HT1080 (cell line): ENCODE data around the gene ATXN7. TPM values are rescaled to one million over a fixed set of nuclear protein-coding genes. Genes with fewer than 3 reads are reported as not detected.

ENCODE experiments used
- DNase-seq: peaks from one replicate; pipeline ENCODE4 v3.0.0-alpha.2; 2015; ENCODE audit warnings: low read depth
- polyA plus RNA-seq, 2 experiments: library from polyadenylated mRNA; depleted of rRNA; stranded (reverse); fragments of >200 nt; gene quantifications; 2 replicates each; pipeline ENCODE4 v1.2.3, GENCODE V29; 2015
- total RNA-seq: library from RNA; depleted of rRNA; stranded (reverse); fragments of >200 nt; shearing (Covaris generic); gene quantifications from 2 replicates; pipeline ENCODE4 v1.2.3, GENCODE V29; 2014; rRNA removed

Gene ATXN7, protein sequence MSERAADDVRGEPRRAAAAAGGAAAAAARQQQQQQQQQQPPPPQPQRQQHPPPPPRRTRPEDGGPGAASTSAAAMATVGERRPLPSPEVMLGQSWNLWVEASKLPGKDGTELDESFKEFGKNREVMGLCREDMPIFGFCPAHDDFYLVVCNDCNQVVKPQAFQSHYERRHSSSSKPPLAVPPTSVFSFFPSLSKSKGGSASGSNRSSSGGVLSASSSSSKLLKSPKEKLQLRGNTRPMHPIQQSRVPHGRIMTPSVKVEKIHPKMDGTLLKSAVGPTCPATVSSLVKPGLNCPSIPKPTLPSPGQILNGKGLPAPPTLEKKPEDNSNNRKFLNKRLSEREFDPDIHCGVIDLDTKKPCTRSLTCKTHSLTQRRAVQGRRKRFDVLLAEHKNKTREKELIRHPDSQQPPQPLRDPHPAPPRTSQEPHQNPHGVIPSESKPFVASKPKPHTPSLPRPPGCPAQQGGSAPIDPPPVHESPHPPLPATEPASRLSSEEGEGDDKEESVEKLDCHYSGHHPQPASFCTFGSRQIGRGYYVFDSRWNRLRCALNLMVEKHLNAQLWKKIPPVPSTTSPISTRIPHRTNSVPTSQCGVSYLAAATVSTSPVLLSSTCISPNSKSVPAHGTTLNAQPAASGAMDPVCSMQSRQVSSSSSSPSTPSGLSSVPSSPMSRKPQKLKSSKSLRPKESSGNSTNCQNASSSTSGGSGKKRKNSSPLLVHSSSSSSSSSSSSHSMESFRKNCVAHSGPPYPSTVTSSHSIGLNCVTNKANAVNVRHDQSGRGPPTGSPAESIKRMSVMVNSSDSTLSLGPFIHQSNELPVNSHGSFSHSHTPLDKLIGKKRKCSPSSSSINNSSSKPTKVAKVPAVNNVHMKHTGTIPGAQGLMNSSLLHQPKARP
- total RNA-seq = 7.0 and 7.6 TPM in 2 replicates
- polyA plus RNA-seq (2015; cell fraction: cytosol; rRNA removed) = 5.5 and 6.0 TPM in 2 replicates
- polyA plus RNA-seq (2015; cell fraction: nucleus; rRNA removed) = 17.6 and 18.9 TPM in 2 replicates

DNA sequence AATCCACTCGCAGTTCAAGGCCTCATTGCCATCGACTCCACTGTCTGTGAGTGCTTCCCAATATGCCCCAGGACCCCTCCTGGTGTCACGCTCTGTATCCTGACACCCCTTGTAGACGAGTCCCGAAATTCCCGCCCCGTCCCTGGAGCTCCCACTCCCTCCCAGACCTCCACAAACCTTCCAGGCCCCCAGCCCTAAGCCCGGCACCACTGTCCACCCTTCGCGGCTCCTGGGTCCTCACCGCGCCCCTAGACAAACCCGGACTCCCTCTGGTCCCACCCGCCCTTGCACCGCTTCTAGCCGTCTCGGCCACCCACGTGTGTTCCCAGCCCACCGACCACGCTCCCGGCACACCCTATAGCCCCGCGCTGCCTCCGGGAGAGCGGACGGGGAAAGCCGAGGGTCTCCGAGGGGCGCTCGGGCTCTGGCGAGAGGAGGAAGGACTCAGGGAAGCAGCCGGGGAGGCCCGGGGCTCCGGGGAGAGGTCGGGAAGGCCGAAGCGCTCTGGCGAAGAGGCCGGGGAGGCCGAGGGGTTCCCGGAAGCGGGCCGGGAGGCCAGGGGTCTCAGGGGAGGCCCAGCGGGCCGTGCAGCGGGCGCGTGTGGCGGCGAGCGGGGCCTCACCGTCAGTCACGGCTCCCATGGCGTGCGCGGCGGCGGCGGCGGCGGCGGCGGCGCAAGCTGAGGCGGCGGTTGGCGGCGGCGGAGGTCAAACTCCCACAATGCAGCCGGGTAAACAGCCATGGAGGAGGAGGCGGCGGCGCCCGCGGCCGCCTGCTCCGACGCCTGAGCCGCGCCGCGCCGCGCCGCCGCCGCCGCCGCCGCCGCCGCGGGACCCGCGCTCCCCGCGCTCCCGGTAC is at the start of gene ATXN7, which contains the start of gene THOC7:
TSS of gene ATXN7 (plus strand) at position 718 of the 858 bp plus-strand sequence. CDS start 48,732 bp downstream, outside the sequence.
TSS of gene THOC7 (minus strand) at position 656 of the 858 bp plus-strand sequence. CDS start at position 641, 15 bp downstream.
- DNase-seq = peak; percentile 43

DNA sequence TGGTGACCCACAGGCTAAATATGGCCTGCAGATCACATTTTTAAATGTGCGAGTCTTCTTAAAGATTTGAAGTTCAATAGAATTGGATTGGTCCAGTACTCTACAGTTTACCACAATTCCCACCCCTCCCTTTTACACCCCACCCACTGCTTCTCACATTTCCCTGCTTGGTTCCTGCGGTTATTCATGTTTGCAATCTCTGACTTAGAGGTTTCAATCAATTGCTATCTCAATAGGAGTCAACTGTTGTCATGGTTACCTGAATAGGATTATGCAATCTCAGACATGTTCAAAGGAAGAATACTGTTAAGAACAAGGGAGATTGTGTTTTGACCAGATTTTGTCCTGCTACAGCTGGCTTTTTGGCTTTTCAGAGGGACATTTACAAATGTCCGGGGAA is 49.4 kb upstream of the ATXN7 start:
- no peak for DNase-seq

DNA sequence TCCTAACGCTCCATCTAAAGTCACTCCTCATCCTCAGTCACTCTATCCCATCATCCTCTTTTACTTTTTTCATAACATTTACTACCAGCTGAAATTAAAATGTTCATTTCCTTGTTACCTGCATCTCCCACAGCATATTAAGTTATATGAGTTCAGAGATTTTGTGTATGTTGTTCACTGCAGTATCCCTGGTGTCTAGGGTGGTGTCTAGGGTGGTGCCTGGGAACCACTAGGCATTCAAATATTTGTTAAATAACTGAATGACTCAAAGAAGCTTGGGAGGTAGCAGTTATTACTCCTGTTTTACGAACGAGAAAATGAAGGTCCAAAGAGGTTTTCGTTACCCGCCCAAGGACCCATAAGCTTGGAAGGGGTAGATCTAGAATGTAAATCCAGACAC is 46.4 kb upstream of the ATXN7 start:
- no peak for DNase-seq

DNA sequence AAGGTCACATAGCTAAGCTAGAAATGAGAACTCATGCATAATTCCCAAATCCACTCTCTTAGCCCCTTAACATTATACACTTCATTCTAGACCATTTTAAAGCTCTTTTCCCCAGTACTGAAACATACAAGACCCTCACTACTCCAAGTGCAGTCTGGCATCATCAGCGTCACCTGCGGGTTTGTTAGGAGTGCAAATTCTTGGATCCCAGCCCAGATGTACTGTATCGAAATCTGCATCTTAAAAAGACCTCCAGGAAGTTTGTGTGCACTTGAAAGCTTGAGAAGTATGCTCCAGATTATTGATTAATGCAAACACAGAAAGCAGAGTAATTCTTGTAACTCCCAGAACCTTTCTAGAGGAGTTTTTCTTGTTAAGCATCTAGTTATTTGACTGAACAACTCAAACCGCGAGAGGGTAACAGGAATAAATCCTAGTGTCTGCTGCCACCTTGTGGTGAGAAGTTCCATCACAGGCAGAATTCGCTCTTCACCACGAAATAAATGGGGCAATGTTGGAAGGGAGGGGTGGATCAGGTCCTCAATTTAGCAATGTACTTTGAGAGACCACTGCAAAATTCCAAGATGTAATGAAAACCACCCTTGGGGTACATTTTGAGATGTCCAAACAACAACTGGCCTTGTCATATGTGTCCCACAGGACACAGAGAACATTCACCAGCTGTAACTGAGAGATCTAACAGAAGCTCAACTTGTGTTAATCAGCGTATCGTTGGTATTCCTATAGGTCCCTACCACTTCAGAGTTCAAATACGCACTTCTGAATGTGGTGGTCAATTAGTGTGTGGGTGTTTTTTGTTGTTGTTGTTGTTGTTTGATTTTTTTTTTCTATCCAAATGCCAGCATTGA is 45.2 kb upstream of the ATXN7 start:
- DNase-seq = peak; percentile 49

DNA sequence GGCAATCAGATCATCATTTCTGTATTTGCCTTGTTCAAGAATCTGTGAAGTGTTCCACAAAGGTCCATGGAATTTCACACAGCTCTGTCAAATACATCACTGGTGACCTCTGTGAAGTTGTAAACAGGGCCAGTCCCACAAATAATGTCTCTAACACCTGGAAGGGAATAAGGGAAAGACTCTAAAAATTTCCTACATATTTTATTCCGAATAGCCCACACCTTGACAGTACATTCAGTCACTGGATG is 44.6 kb upstream of the ATXN7 start, which contains the start of gene C3orf49:
TSS of gene C3orf49 (plus strand) at position 149 of the 248 bp plus-strand sequence. CDS start 173 bp downstream, outside the sequence.
- DNase-seq = no peak

DNA sequence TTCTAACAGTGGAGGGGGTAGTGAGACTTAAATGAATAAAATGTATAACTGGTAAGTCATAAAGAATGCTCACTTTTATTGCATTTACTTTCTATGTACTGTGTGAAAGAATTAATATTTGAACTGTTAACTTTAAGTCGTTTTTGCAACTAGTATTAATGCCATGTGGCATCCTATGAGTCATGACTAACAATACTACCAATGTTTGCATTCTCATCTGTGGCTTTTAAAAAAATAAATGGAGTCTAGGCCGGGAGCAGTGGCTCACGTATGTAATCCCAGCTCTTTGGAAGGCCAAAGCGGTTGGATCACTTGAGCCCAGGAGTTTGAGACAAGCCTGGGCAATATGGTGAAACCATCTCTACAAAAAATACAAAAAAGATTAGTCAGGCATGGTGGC is 39.4 kb upstream of the ATXN7 start:
- peak; percentile 80 for DNase-seq

DNA sequence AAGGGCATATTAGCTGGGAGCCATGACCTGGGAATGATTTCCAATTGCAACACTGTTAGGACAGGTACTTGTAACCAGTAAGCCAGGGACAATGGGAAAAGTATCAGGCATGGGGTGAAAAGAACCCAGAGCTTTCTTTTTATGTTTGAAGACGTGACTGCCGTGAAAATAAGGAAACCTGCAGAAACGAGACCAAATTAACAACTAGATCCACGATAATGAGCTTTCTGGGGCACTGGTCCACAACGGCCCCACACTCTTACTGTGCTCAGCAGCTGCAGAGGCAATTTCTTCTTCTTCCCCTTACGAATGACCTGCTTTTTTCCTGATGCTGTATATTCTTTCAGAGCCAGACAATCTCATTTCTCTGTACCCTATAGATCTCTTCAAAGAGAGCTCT is 33.1 kb upstream of the ATXN7 start:
- no peak for DNase-seq

DNA sequence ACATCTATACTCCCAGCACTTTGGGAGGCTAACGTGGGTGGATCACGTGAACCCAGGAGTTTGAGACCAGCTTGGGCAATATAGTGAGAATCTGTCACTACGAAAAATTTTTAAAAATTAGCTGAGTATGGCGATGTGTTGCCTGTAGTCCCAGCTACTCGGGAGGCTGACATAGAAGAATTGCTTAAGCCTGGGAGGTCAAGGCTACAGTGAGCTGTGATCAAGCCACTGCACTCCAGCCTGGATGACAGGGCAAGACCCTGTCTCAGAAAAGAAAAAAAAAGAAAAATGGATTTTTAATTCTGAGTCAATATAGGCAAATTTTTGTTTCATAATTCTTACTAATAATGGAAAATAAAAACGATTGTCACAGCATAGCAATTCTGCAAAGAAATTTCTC is 31.3 kb upstream of the ATXN7 start:
- no peak for DNase-seq

DNA sequence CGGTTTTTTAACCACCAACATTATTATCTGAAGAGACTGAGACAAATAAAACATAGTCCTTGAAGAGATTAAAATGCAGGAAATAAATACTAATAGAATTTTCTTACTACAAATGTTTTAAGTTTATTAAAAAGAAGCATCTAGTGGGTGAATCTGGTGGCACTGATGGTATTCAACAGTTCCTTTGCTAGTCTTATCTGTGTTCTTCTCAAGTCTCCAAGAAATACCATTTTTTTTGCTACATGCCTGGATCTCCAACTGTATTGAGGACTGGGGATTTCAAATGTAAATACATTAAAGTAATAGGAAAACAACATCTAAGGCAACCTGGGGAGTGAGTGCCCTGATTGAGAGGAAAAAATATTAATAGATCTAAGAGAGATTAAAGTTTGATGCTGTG is 22.0 kb upstream of the ATXN7 start:
- DNase-seq = no peak

DNA sequence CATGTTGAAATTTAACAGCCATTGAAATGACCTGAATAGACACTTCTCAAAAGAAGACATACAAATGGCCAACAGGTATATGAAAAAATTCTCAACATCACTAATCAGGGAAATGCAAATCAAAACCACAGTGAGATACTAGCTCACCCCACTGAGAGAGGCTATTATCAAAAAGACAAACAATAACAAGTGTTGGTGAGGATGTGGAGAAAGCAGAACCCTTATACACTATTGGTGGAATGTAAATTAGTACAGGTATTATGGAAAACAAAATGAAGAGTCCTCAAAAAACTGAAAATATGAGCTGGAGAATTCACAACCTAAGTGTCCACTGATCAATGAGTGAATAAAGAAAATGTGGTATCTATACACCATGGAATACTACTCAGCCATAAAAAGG is 21.5 kb upstream of the ATXN7 start:
- no peak for DNase-seq

DNA sequence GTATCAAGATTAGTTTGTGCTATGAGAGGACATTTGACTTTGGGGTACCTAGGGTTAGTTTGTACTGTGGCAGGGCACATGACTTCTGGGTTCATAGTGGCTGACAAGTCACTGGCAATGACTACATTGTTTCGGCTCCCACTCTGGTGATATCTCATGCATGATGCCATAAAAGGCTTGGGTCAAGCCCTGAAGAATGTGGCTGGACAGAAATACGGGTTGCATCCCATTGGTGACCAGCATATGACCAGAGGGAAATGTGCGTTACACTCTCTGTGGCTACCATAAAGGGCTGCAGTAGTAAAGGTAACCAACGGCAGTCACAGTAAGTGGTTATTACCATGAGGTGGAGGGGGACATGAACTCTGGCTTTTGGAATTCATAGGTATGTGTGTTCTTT is 18.5 kb upstream of the ATXN7 start:
- no peak for DNase-seq

DNA sequence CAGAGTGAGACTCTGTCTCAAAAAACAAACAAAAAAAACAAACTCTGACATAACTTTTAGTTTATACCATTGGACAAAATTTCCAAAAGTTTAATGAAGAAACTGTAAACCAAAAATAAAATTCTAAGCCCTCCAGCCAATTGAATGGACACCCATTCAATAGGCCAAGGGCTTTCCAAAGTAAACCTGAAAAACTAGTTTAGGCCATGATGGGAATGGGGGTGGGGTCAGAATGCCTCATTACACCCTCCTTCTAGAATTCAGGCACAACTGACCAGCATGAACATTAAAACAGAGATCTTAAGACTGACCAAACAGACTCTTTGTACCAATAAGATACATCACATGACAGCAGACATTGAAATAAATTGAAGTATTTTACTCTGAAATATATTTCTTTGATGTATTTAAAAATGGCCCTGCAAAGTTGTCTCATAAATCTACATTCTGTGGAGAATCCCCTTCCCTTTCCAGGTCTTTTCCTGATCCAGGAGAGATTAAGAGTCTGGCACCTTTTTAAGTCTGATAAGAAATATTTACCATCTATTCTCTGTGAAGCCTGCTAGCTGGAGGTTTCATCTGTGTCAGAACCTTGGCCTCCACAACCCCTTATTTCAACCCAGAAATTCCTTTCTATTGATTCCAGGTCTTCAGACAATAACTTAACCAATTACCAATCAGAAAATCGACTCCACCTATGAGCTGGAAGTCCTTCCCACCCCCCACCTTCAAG is 15.8 kb upstream of the ATXN7 start:
- no peak for DNase-seq

DNA sequence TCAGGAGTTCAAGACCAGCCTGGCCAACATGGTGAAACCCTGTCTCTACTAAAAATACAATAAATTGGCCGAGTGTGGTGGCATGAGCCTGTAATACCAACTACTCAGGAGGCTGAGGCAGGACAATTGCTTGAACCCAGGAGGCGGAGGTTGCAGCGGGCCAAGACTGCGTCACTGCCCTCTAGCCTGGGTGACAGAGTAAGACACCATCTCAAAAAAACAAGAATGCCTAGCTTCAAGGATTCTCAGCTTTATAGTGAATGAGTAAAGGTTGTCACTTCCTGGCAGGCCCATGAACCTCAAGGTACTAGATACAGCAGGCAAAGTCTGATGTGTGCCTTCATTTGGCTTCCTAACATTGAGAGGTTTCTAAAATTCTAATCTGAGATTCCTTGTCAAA is 14.5 kb upstream of the ATXN7 start:
- DNase-seq = no peak

DNA sequence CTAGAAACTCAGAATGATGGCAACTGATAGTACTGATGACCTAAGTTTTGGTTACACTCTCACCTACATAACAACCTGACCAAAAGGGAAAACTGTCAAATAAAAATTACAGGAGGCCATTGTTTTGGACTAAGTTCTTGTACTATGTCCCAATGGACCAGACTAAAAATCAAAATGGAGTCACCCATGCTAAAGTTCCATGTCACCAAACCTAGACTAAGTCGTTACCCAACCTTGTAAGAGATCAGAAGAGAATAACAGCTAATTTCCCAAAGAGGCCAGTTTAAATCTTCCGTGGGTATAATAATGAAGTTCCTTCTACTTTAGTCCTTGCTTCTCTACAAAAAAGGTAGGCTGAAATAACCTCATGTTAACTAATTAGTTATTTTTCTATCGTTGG is 12.4 kb upstream of the ATXN7 start:
- DNase-seq = no peak

DNA sequence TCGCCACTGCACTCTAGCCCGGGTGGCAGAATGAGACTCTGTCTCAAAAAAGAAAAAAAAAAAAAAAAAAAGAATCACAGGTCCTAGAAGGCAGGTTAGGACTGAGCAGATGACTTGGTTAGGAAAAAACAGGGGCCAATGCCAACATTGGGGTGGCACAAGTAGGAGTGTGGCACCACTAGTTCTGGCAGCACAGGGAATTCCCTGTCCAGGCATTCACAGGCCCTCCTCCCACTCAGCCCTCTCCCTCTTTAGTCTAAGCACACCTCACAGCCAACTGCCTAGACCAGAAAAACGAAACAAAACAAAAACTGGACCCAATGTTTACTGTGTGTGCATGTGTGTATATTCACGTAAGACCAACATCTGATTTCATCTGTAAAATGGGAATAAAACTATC is 10.6 kb upstream of the ATXN7 start:
- no peak for DNase-seq

DNA sequence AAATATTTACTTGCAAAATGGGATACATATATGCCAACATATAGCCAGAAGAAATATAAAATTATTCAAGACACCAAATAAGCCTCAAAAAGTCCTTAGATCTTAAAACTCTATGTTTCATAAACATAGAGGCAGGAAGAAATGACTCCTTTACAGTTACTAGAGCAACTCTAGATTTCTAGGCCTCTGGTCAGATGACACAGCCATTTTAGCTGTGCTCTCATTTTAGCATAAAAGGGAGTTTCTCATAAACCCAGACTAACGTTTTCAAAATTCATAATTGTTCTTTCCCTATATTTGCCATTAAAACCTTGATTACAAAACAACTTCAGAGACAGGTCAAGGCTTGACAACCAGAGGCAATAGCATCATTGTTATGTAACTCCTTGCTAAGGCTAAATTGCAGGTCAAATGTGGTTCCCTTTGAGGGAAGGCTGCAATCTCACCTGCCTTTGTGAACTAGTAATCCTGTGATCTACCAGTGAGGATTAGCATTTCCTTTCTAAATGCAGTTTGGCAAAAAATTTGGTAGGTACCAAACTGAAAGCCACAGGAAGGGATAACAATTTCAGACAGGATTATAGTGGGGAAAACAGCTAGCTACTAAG is 8.2 kb upstream of the ATXN7 start:
- DNase-seq = no peak

DNA sequence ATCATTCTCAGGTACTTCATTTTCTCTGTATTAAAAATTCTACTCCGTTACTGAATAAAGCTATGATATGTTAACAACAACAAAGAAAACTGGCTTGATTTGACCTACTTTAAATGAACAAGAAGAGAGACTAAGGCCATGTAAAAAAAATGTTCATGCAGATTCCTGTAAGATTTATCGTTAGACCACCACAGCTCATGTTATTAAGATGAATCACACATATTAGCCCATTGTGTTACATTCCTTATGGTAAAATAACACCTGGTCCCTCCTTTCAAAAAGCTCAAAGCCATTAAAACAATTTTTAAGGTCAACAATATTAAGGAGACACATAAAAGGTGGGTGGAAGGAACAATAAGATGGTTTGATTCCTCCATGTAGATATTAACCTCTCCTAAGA is 6.4 kb upstream of the ATXN7 start:
- DNase-seq = no peak

DNA sequence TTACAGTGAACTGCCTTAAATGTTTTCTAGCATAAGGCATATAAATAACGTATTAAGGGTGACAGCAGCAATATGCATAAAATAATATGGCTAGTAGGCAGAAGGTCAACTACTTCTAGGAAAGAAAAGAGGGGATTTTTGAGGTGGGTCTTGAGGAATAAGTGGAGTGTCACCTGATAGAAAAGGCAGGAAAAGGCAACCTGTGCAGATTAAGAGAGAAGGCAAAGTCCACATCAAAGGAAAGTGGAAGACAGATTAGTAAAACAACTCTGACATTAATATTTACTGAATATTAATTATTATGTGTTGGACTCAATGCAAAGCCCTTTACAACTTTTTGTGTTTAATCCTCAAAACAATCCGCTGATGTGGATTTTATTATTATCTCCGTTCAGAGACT is 2.9 kb upstream of the ATXN7 start:
- DNase-seq = no peak

DNA sequence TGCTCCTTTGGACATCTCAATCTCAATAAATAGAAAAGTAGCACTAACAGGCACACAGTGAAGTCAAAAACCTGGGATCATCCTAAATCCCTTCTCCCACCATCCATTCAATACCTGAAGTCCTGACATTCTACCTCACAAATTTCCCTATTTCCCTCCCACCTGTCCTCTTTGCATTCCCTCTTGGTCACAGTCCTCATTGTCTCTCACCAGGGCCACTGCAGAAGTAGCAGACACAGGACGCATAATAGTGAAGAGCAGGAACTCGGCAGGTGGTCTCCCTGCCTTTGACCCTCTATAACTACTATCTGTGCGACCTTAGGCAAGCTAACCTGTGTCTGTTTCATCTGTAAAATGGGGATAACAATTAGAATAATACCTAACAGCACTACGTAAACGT is 2.4 kb upstream of the ATXN7 start:
- DNase-seq = no peak
